GM12865 (cell line): ENCODE results near the gene CTNNA3.

Experiments used
- DNase-seq: peaks from one replicate; pipeline ENCODE4 v3.0.0; 2010; ENCODE audit warnings: low read depth
- H3K4me3 ChIP-seq: 2 replicates; pipeline ENCODE4 v1.5.1; 2011; ENCODE audit warnings: mild to moderate bottlenecking, low read depth, low read length, control low read depth
- TF ChIP-seq, protein P1 (sequence below): IDR thresholded peaks from 2 replicates; pipeline ENCODE4 v1.5.1; 2011; ENCODE audit warnings: low read length, control low read depth, low read depth, inconsistent platforms; ENCODE audit not compliant: insufficient read depth; ENCODE audit errors: missing control alignments

CTNNA3 gene

DNA sequence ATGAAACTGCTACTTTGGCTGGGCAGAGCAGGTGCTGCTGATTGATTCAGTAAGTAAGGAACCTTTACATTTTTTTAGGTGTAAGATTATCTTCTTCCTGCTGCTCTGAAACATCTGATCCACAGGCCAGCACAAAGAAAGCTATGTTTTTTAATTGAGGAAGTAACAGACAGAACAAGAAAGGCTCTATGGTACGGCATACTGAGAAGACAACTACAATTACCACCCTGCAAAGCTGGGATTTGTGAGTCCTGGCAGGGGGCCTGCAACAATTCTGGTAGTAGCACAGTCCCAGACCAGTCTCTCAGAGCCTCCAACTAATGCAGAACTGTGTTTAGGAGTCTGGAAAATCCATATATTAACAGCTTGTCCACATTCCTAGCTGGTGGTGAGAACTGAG lies 873.2 kb downstream of the CTNNA3 start:
- H3K4me3 ChIP-seq, result no peak overlapping the region
- TF ChIP-seq, protein P1, sequence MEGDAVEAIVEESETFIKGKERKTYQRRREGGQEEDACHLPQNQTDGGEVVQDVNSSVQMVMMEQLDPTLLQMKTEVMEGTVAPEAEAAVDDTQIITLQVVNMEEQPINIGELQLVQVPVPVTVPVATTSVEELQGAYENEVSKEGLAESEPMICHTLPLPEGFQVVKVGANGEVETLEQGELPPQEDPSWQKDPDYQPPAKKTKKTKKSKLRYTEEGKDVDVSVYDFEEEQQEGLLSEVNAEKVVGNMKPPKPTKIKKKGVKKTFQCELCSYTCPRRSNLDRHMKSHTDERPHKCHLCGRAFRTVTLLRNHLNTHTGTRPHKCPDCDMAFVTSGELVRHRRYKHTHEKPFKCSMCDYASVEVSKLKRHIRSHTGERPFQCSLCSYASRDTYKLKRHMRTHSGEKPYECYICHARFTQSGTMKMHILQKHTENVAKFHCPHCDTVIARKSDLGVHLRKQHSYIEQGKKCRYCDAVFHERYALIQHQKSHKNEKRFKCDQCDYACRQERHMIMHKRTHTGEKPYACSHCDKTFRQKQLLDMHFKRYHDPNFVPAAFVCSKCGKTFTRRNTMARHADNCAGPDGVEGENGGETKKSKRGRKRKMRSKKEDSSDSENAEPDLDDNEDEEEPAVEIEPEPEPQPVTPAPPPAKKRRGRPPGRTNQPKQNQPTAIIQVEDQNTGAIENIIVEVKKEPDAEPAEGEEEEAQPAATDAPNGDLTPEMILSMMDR, result no peak
- no peak for DNase-seq

DNA sequence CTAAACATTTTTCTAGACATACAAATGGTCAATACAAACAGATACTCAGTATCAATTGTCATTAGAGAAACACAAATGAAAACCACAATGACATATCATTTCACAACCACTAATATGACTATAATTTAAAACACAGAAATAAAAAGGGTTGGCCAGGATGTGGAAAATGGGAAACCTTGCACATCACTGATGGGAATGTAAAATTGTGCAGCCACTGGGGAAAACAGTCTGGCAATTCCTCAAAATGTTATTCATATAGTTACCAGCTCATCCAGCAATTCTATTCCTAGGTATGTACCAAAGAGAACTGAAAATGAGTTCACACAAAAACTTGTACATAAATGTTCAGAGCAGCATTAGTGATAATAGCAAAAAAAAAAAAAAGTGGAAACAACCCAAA lies 876.3 kb downstream of the CTNNA3 start:
- TF ChIP-seq, protein P1, result no peak
- no peak overlapping the region for H3K4me3 ChIP-seq
- no peak for DNase-seq

DNA sequence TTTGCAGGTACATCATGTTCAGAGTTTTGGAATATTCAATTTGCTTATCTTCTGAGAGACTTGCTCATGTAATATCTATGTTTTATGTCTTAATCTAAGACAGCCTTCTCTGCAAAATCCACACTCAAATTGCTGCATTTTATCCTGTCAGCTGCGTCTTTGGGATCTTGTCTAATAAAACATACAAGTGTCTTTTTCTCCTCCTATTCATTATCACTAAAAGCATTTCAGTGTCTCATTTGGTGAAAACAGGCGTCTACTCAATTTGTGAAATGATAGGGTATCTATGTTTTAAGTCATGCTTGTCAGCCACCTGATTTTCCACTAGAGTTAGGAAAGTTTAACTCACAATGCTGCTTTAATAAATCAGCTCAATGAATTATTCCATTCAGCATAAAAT lies 882.9 kb downstream of the CTNNA3 start:
- TF ChIP-seq, protein P1, result no peak
- no peak for DNase-seq
- no peak overlapping the region for H3K4me3 ChIP-seq

DNA sequence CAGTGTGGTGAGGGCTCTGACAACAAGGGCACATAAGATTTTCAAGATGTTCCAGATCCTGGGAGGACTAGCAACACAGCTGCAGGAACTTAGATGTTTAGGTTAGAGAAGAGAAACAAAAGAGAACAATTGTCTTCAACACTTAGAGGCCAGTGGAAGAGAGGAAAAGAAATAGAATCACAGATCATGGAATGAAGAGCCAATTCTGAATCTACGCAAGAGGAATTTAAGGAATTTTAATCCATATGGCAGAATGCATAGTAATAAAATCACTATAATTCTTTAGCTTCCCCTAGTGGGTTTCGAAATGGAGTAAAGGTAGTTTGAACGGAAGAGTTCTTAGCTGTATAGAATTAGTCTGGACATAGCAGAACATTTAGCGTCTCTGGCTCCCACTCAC lies 884.8 kb downstream of the CTNNA3 start:
- no peak overlapping the region for H3K4me3 ChIP-seq
- no peak for DNase-seq
- TF ChIP-seq, protein P1, result no peak

DNA sequence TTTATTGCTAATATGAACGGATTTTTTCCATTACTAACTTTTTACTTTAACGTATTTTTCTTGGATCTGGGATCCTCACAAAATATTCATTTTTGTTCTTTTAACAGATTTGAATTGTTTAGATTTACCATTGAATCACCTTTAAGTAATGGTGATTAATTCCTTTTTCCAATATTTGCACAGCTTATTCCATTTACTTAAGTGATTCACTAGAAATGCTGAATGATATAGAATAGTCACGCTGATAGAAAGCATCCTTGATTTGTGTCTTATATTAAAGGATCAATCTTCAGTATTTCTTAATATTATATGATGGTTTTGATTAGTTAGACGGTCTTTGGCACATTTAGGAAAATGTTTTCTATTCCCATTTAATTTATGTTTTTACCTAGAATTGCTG lies 886.6 kb downstream of the CTNNA3 start:
- no peak for DNase-seq
- TF ChIP-seq, protein P1, result no peak
- H3K4me3 ChIP-seq, result no peak overlapping the region

DNA sequence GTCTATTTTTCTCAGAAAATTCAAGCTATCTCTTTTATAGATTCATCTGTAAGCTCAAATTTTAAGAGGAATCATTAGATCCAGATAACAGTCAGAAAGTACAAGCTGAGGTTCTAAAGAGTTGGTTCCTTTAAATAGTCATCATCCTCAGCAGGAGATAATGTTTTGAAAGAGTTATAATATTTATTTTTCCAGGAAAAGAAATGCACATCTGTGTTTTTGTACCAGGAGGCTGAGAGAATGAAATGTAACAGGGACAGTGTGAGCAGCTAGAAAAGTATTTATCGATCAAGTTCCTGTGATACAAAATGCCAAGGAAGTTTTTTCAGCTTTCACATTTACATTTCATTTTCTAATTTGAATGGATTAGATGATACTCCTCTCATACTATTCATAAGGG lies 890.4 kb downstream of the CTNNA3 start:
- TF ChIP-seq, protein P1, result no peak
- DNase-seq, result no peak
- H3K4me3 ChIP-seq, result no peak overlapping the region

DNA sequence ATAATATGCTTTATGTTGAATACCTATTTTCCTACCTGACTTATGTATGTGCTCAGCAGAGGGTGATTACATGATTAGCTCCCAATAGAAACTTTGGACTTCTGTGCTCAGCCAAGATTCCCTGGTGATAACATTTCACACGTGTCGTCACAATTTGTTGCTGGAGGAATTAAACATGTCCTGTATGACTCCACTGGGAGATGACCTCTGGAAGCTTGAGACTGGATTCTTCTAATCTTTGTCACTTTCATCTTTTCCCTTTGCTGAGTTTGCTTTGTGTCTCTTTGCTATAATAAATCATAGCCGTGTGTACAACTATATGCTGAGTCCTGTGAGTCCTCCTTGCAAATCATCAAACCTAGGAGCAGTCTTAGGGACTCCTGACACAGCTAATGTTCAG lies 891.0 kb downstream of the CTNNA3 start:
- TF ChIP-seq, protein P1, result no peak
- no peak overlapping the region for H3K4me3 ChIP-seq
- DNase-seq, result no peak
